IPS DF 6.9 (cell line): ENCODE data around the gene GLP1R.
"Not testable (repeated sequence)": the region's sequence is repeated elsewhere in the genome, so short reads cannot be mapped to it uniquely, and the experiment has no call there.

Experiments used
- DNase-seq: peaks from one replicate; pipeline ENCODE4 v3.0.0-alpha.2; 2013; ENCODE audit warnings: low read depth, low spot score
- H3K27ac ChIP-seq: one replicate; pipeline ENCODE4 v1.5.1; 2013; ENCODE audit warnings: low read length, control low read depth
- H3K27me3 ChIP-seq: 2 replicates; pipeline ENCODE4 v1.6.1; 2013; ENCODE audit warnings: mild to moderate bottlenecking, low read length; ENCODE audit not compliant: control insufficient read depth, insufficient read depth
- H3K36me3 ChIP-seq: 2 replicates; pipeline ENCODE4 v1.6.1; 2013; ENCODE audit warnings: low read length; ENCODE audit not compliant: control insufficient read depth, insufficient read depth
- H3K4me1 ChIP-seq: 2 replicates; pipeline ENCODE4 v1.6.1; 2013; ENCODE audit warnings: low read length; ENCODE audit not compliant: control insufficient read depth, insufficient read depth
- H3K4me3 ChIP-seq: 2 replicates; pipeline ENCODE4 v1.5.1; 2013; ENCODE audit warnings: mild to moderate bottlenecking, low read length
- H3K9me3 ChIP-seq: 2 replicates; pipeline ENCODE4 v1.6.1; 2013; ENCODE audit warnings: low read length, inconsistent platforms; ENCODE audit not compliant: control insufficient read depth, insufficient read depth
- WGBS: extraction: QIAGEN DNeasy Blood & Tissue Kit; methylation state at CpG from one replicate; pipeline ENCODE4 v1.1.7; 2013; ENCODE audit warnings: mixed read lengths, missing lambda C conversion rate; ENCODE audit not compliant: insufficient read length, insufficient coverage; 5-methylcytosine and 5-hydroxymethylcytosine counted together

Gene GLP1R

GRCh38 chr6:39124114-39124513 lies 75.5 kb downstream of the GLP1R start:
- no peaks in the 10 kb centered on the region for H3K27me3 ChIP-seq
- H3K27ac ChIP-seq: no peak overlapping the region
- no peaks in the 10 kb centered on the region; the same call in 1 of the 2 replicates for H3K9me3 ChIP-seq
- no peak overlapping the region for H3K4me3 ChIP-seq
- DNase-seq: no peak
- no peaks in the 10 kb centered on the region for H3K4me1 ChIP-seq
- H3K36me3 ChIP-seq: no peaks in the 10 kb centered on the region

- no peak overlapping the region for H3K4me3 ChIP-seq
- no peak overlapping the region for H3K27ac ChIP-seq
- no peaks in the 10 kb centered on the region for H3K27me3 ChIP-seq
- no peaks in the 10 kb centered on the region; the same call in 1 of the 2 replicates for H3K4me1 ChIP-seq
- no peak for DNase-seq
- no peaks in the 10 kb centered on the region for H3K36me3 ChIP-seq
- no peaks in the 10 kb centered on the region; the same call in 1 of the 2 replicates for H3K9me3 ChIP-seq
- no CpG with 5 or more reads among the region's 3 CpGs for WGBS
Observed at GRCh38 chr6:39128106-39128505, 79.5 kb downstream of the GLP1R start.

GRCh38 chr6:39128832-39129231 lies 80.3 kb downstream of the GLP1R start:
- Histone ChIP-seq H3K9me3 (no peaks in the 10 kb centered on the region), H3K36me3 (no peaks in the 10 kb centered on the region), H3K4me3 (no peak overlapping the region), H3K4me1 (no peaks in the 10 kb centered on the region; the same call in 1 of the 2 replicates), H3K27me3 (no peaks in the 10 kb centered on the region), H3K27ac (no peak overlapping the region)
- no peak for DNase-seq

DNA sequence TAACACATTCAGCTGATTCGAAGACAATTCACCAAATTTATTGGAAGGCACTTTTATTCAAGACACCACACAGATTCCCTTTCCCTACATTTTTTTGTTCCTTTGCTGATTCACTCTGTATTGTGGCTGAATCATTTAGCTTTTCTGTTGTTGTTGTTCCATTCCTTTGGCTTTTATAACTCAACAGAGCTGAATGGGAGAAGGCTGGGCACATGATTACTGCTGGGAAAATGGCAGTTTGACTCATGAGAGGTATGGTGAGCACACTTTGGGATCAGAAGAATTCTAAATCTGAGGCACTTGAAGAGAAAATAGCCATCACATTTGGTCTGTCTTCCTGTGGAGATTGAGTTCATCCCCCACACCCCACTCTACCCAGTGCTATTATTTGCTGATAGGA lies 82.1 kb downstream of the GLP1R start:
- no CpG with 5 or more reads among the region's 1 CpG for WGBS

GRCh38 chr6:39134761-39135160 lies 86.2 kb downstream of the GLP1R start:
- WGBS: no CpG with 5 or more reads among the region's 3 CpGs
- H3K4me3 ChIP-seq, H3K27ac ChIP-seq, H3K27me3 ChIP-seq, H3K9me3 ChIP-seq, H3K4me1 ChIP-seq, DNase-seq, H3K36me3 ChIP-seq: not testable (repeated sequence)

More for the DNA sequence above, 82.1 kb downstream of the GLP1R start:
- Histone ChIP-seq H3K4me1 (no peaks in the 10 kb centered on the region; the same call in 1 of the 2 replicates), H3K4me3 (no peak overlapping the region), H3K36me3 (no peaks in the 10 kb centered on the region), H3K27me3 (no peaks in the 10 kb centered on the region), H3K27ac (no peak overlapping the region), H3K9me3 (no peaks in the 10 kb centered on the region)
- DNase-seq: no peak

DNA sequence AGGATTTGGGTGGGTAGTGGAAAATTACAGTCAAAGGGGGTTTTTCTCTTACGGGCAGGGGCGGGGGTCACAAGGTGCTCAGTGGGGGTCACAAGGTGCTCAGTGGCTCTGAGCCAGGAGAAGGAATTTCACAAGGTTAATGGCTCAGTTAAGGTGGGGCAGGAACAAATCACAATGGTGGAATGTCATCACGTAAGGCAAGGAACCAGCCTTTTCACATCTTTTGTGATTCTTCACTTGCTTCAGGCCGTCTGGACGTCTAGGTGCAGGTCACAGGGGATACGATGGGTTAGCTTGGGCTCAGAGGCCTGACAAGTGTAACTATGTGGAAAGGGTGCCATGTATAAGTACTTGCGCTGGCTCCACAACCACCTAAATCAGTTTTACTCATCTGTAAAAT lies 87.6 kb downstream of the GLP1R start:
- not testable (repeated sequence) for H3K4me1 ChIP-seq, H3K9me3 ChIP-seq, H3K27me3 ChIP-seq, H3K27ac ChIP-seq, H3K4me3 ChIP-seq, H3K36me3 ChIP-seq, DNase-seq
- no CpG with 5 or more reads among the region's 7 CpGs for WGBS

DNA sequence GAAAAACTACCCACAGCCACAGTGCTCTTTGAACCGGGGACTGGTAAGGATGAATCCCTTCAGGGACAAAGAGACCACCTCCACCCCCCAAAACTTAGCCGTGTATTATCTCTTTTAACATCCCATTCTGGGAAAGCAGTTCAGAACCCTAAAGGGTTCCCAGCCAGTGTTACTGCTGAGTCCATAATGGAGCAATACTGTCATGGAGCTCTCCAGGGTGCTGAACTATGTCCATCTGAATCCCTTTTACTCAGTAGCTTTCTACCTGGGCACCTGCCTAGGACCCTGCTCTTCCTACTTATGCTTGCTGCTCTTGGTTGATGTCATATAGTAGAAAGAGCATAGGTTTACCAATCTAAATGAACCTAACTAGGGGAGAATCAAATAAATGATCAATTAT lies 88.7 kb downstream of the GLP1R start:
- WGBS: no CpG with 5 or more reads among the region's 2 CpGs
- no peaks in the 10 kb centered on the region for H3K27me3 ChIP-seq
- DNase-seq: peak; percentile 54

More for the DNA sequence above, 88.7 kb downstream of the GLP1R start:
- Histone ChIP-seq H3K36me3 (no peaks in the 10 kb centered on the region), H3K4me1 (no peaks in the 10 kb centered on the region), H3K27ac (no peak overlapping the region), H3K9me3 (no peaks in the 10 kb centered on the region), H3K4me3 (no peak overlapping the region)
